ENCODE data around the gene ASF1B.

DNA sequence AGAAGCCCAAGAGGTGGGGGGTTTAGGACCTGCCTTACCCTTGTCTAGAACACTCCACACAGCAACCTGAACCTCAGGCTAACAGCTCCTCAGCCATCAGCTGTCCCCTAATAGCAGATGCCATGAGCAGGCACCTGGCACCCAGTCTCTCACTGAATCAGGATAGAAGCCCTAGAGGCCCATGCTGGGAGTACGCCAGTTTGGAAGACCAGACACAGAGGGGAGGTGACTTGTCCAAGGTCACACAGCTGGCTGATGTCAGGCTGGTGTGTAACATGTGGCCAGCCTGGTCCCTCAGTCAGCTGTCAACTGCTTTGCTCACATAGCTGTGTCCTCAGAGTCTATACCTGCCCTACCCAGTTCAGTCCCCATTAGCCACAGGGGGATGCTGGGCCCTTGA lies 33.1 kb downstream of the ASF1B start:
- TF ChIP-seq, protein P1, sequence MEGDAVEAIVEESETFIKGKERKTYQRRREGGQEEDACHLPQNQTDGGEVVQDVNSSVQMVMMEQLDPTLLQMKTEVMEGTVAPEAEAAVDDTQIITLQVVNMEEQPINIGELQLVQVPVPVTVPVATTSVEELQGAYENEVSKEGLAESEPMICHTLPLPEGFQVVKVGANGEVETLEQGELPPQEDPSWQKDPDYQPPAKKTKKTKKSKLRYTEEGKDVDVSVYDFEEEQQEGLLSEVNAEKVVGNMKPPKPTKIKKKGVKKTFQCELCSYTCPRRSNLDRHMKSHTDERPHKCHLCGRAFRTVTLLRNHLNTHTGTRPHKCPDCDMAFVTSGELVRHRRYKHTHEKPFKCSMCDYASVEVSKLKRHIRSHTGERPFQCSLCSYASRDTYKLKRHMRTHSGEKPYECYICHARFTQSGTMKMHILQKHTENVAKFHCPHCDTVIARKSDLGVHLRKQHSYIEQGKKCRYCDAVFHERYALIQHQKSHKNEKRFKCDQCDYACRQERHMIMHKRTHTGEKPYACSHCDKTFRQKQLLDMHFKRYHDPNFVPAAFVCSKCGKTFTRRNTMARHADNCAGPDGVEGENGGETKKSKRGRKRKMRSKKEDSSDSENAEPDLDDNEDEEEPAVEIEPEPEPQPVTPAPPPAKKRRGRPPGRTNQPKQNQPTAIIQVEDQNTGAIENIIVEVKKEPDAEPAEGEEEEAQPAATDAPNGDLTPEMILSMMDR (IDR thresholded peaks at IDR 0.05), result no peak
- no peak for TF ChIP-seq POLR2A (IDR thresholded peaks at IDR 0.05)
